Tibial nerve (tissue), 3 donors: Measurements from ENCODE around the gene RASSF6.

Experiments used
- POLR2A ChIP-seq, 2 donors: fragments of 450-650 bp; IDR thresholded peaks; one replicate each; pipeline ENCODE4 v1.6.1; 2017; ENCODE audit warnings: antibody characterized with exemption in 2 of 2, mild to moderate bottlenecking in 2 of 2, moderate library complexity in 2 of 2
- TF ChIP-seq, protein P1 (sequence below), 5 experiments: fragments of 200-600 bp in 3 of 5; fragments of 450-650 bp in 2 of 5; sonication (generic) in 3 of 5; IDR thresholded peaks; one replicate each; pipeline ENCODE4 v1.5.1; 2016 to 2019; ENCODE audit warnings: antibody characterized with exemption in 5 of 5, mild to moderate bottlenecking in 3 of 5, moderate library complexity in 2 of 5

DNA sequence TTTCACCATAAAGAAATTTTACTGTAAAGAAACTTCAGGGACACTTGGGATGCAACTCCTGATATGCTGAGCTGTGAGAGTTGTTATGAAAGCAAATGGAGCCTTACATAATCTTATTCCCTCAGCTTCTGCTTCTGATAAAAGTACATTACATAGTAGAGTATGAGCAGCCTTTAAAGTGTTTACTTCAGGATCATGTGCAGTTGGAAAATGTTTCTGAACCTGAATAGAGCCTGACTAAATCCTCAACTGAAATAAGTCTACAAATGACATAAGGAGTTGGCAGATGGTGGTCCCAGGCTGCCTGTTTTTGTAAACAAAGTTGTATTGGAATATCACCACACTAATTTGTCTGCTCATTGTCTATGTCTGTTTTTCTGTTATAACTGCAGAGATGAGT is 19.3 kb downstream of the RASSF6 start:
- TF ChIP-seq POLR2A (IDR thresholded peaks at IDR 0.05): no peak
- TF ChIP-seq, protein P1, sequence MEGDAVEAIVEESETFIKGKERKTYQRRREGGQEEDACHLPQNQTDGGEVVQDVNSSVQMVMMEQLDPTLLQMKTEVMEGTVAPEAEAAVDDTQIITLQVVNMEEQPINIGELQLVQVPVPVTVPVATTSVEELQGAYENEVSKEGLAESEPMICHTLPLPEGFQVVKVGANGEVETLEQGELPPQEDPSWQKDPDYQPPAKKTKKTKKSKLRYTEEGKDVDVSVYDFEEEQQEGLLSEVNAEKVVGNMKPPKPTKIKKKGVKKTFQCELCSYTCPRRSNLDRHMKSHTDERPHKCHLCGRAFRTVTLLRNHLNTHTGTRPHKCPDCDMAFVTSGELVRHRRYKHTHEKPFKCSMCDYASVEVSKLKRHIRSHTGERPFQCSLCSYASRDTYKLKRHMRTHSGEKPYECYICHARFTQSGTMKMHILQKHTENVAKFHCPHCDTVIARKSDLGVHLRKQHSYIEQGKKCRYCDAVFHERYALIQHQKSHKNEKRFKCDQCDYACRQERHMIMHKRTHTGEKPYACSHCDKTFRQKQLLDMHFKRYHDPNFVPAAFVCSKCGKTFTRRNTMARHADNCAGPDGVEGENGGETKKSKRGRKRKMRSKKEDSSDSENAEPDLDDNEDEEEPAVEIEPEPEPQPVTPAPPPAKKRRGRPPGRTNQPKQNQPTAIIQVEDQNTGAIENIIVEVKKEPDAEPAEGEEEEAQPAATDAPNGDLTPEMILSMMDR (IDR thresholded peaks at IDR 0.05): no peak
